H9 (cell line): Measurements from ENCODE around the gene ZKSCAN3. TPM values are rescaled to one million over a fixed set of nuclear protein-coding genes. Genes with fewer than 3 reads are reported as not detected.

Experiments used
- DNase-seq: peaks from one replicate; pipeline ENCODE4 v3.0.0-alpha.2; 2017
- H2AFZ ChIP-seq: one replicate; pipeline ENCODE4 v1.6.1; 2013; ENCODE audit warnings: mild to moderate bottlenecking, low read length, control low read depth, moderate library complexity
- H2AK5ac ChIP-seq: 2 replicates; pipeline ENCODE4 v1.6.1; 2013; ENCODE audit warnings: low read length, control low read depth, mixed read lengths; ENCODE audit not compliant: insufficient read length
- H2BK120ac ChIP-seq: one replicate; pipeline ENCODE4 v1.6.1; 2013; ENCODE audit warnings: low read depth, mild to moderate bottlenecking, low read length, control low read depth, inconsistent platforms; ENCODE audit not compliant: poor library complexity, severe bottlenecking
- H2BK12ac ChIP-seq: 2 replicates; pipeline ENCODE4 v1.6.1; 2013; ENCODE audit warnings: low read length, control low read depth, mixed read lengths, low read depth; ENCODE audit not compliant: insufficient read length
- H2BK15ac ChIP-seq: 2 replicates; pipeline ENCODE4 v1.6.1; 2013; ENCODE audit warnings: low read depth, low read length, control low read depth
- H2BK20ac ChIP-seq: one replicate; pipeline ENCODE4 v1.6.1; 2013; ENCODE audit warnings: low read depth, mild to moderate bottlenecking, low read length, control low read depth, inconsistent platforms; ENCODE audit not compliant: poor library complexity, severe bottlenecking
- H2BK5ac ChIP-seq: 2 replicates; pipeline ENCODE4 v1.6.1; 2013; ENCODE audit warnings: low read length, control low read depth, mixed read lengths; ENCODE audit not compliant: insufficient read length
- H3K14ac ChIP-seq: 2 replicates; pipeline ENCODE4 v1.6.1; 2013; ENCODE audit warnings: low read length, control low read depth; ENCODE audit not compliant: insufficient read depth
- H3K18ac ChIP-seq: 2 replicates; pipeline ENCODE4 v1.6.1; 2013; ENCODE audit warnings: low read depth, mild to moderate bottlenecking, mixed read lengths, low read length, control low read depth; ENCODE audit not compliant: insufficient read length
- H3K23ac ChIP-seq: 2 replicates; pipeline ENCODE4 v1.6.1; 2013; ENCODE audit warnings: low read length, control low read depth, mixed read lengths, low read depth; ENCODE audit not compliant: insufficient read length
- H3K23me2 ChIP-seq: 2 replicates; pipeline ENCODE4 v1.6.1; 2013; ENCODE audit warnings: low read depth, mild to moderate bottlenecking, mixed read lengths, low read length, control low read depth; ENCODE audit not compliant: insufficient read length, poor library complexity, severe bottlenecking
- H3K27ac ChIP-seq: 2 replicates; pipeline ENCODE4 v1.5.1; 2013; ENCODE audit warnings: low read length, control low read depth, mixed read lengths, low read depth; ENCODE audit not compliant: insufficient read length
- H3K27me3 ChIP-seq: 2 replicates; pipeline ENCODE4 v1.6.1; 2013; ENCODE audit warnings: low read length, control low read depth, inconsistent platforms; ENCODE audit not compliant: insufficient read depth
- H3K4ac ChIP-seq: 2 replicates; pipeline ENCODE4 v1.6.1; 2013; ENCODE audit warnings: low read depth, mild to moderate bottlenecking, control low read depth, inconsistent platforms, low read length, moderate library complexity
- H3K4me1 ChIP-seq: 2 replicates; pipeline ENCODE4 v1.6.1; 2013; ENCODE audit warnings: low read length, control low read depth, inconsistent platforms; ENCODE audit not compliant: insufficient read depth
- H3K4me2 ChIP-seq: 2 replicates; pipeline ENCODE4 v1.6.1; 2013; ENCODE audit warnings: low read length, control low read depth, mixed read lengths; ENCODE audit not compliant: insufficient read length, insufficient read depth
- H3K56ac ChIP-seq: 2 replicates; pipeline ENCODE4 v1.6.1; 2013; ENCODE audit warnings: low read depth, mild to moderate bottlenecking, mixed read lengths, low read length, control low read depth; ENCODE audit not compliant: insufficient read length
- H3K79me1 ChIP-seq: 2 replicates; pipeline ENCODE4 v1.6.1; 2013; ENCODE audit warnings: low read depth, mild to moderate bottlenecking, moderate library complexity, low read length, control low read depth, inconsistent platforms; ENCODE audit not compliant: insufficient read depth, poor library complexity, severe bottlenecking
- H3K79me2 ChIP-seq: 2 replicates; pipeline ENCODE4 v1.6.1; 2013; ENCODE audit warnings: low read length, control low read depth, inconsistent platforms; ENCODE audit not compliant: insufficient read depth
- H3K9ac ChIP-seq: 2 replicates; pipeline ENCODE4 v1.6.1; 2013; ENCODE audit warnings: low read length, control low read depth, mixed read lengths; ENCODE audit not compliant: insufficient read length; ENCODE audit errors: extremely low read depth
- H3K9me3 ChIP-seq: one replicate; pipeline ENCODE4 v1.6.1; 2013; ENCODE audit warnings: low read depth, low read length, inconsistent platforms; ENCODE audit not compliant: control insufficient read depth
- H3T11ph ChIP-seq: one replicate; pipeline ENCODE4 v1.6.1; 2013; ENCODE audit warnings: mild to moderate bottlenecking, low read length, control low read depth, inconsistent platforms
- H4K20me1 ChIP-seq: one replicate; pipeline ENCODE4 v1.6.1; 2013; ENCODE audit not compliant: control insufficient read depth, insufficient read length, insufficient read depth
- H4K5ac ChIP-seq: 2 replicates; pipeline ENCODE4 v1.6.1; 2013; ENCODE audit warnings: low read depth, mild to moderate bottlenecking, mixed read lengths, low read length, control low read depth; ENCODE audit not compliant: insufficient read length
- H4K8ac ChIP-seq: replicated peaks from 2 replicates; pipeline ENCODE4 v1.6.1; 2013; ENCODE audit warnings: low read length, control low read depth, mixed read lengths, low read depth; ENCODE audit not compliant: insufficient read length
- H4K91ac ChIP-seq: 2 replicates; pipeline ENCODE4 v1.6.1; 2013; ENCODE audit warnings: low read depth, mild to moderate bottlenecking, moderate library complexity, mixed read lengths, low read length, control low read depth; ENCODE audit not compliant: insufficient read length
- H3K27ac Mint-ChIP-seq, 3 experiments: 2 replicates in 2 of 3; 3 replicates in 1 of 3; pipeline ENCODE4 v1.8.0; 2020 to 2021; ENCODE audit warnings: mixed read lengths in 3 of 3, mild to moderate bottlenecking in 1 of 3, moderate library complexity in 1 of 3
- H3K27me3 Mint-ChIP-seq: 2 replicates; pipeline ENCODE4 v1.8.0; 2021; ENCODE audit warnings: low read depth, mild to moderate bottlenecking, moderate library complexity, mixed read lengths
- H3K36me3 Mint-ChIP-seq, 3 experiments: 2 replicates in 2 of 3; 3 replicates in 1 of 3; pipeline ENCODE4 v1.8.0; 2020 to 2021; ENCODE audit warnings: low read depth in 3 of 3, mixed read lengths in 3 of 3; ENCODE audit not compliant: insufficient read depth in 1 of 3
- H3K4me1 Mint-ChIP-seq, 2 experiments: 2 replicates each; pipeline ENCODE4 v1.8.0; 2020; ENCODE audit warnings: mixed read lengths in 2 of 2
- H3K4me3 Mint-ChIP-seq, 2 experiments: 2 replicates in 1 of 2; 3 replicates in 1 of 2; pipeline ENCODE4 v1.8.0; 2020 to 2021; ENCODE audit warnings: mild to moderate bottlenecking in 2 of 2, mixed read lengths in 2 of 2, moderate library complexity in 1 of 2
- H3K9me3 Mint-ChIP-seq, 2 experiments: 2 replicates in 1 of 2; 3 replicates in 1 of 2; pipeline ENCODE4 v1.8.0; 2020; ENCODE audit warnings: mild to moderate bottlenecking in 2 of 2, mixed read lengths in 2 of 2, moderate library complexity in 1 of 2
- WGBS: extraction: QIAGEN DNeasy Blood & Tissue Kit; methylation state at CpG from one replicate; pipeline ENCODE4 v1.1.7; 2013; ENCODE audit warnings: missing lambda C conversion rate, low lambda C conversion rate, mixed read lengths; ENCODE audit not compliant: insufficient read length; ENCODE audit errors: extremely low coverage; 5-methylcytosine and 5-hydroxymethylcytosine counted together
- total RNA-seq: library from RNA; stranded (reverse); gene quantifications from 2 replicates; pipeline ENCODE4 v1.2.1, GENCODE V29; 2021
- TF ChIP-seq, protein P1 (sequence below): fragments of 200-600 bp; sonication (generic); conservative IDR thresholded peaks from 3 replicates; pipeline ENCODE4 v1.8.0; 2021; ENCODE audit warnings: antibody characterized with exemption, mild to moderate bottlenecking

Gene ZKSCAN3
- total RNA-seq, 1 experiment from 2014 or later: 8.7 TPM

DNA sequence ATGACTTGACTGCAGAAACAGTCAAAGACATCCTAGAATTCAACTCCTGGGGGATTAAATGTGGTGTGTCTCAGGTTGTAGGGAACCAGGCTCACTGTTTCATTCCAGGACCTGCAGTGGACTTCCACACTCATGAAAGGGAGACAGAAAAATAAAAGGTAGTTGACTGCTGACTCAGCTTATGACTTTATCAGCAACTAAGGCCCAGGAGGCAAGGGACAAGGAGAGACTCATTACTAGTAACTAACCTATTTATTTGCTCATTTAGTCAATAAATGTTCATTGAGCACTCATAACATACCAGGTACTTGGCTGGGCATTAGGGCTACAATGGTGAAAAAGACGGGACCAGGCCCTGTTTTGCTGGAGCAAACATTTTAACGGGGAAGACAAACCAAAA, 16.7 kb upstream of the ZKSCAN3 start:
- H3K18ac ChIP-seq: no peak overlapping the region
- WGBS: no CpG with 5 or more reads among the region's 2 CpGs
- no peak for DNase-seq
- no peaks in the 10 kb centered on the region for H3K79me2 ChIP-seq
- no peak overlapping the region for H2AFZ ChIP-seq
- H2AK5ac ChIP-seq: no peak overlapping the region
- no peak overlapping the region for H2BK5ac ChIP-seq
- H2BK120ac ChIP-seq: no peak overlapping the region
- no peak overlapping the region for H3K14ac ChIP-seq
- no peak overlapping the region for H4K8ac ChIP-seq
- H3K23ac ChIP-seq: no peak overlapping the region
- Mint-ChIP-seq H3K4me1 (peaks cover 9 to 11% of the 10 kb centered on the region in 2 experiments; a peak in 3 of 4 replicates), H3K27me3 (no peaks in the 10 kb centered on the region), H3K27ac (no peak overlapping the region), H3K36me3 (peaks cover 9 to 14% (median 11%) of the 10 kb centered on the region in 3 experiments), H3K4me3 (no peak overlapping the region), H3K9me3 (peaks cover 6 to 15% of the 10 kb centered on the region in 2 experiments)
- no peak overlapping the region for H4K91ac ChIP-seq
- H3K23me2 ChIP-seq: peaks cover 14% of the 10 kb centered on the region
- H3K4me1 ChIP-seq: no peaks in the 10 kb centered on the region
- no peaks in the 10 kb centered on the region for H4K20me1 ChIP-seq
- H3K79me1 ChIP-seq: no peaks in the 10 kb centered on the region
- H3K9ac ChIP-seq: no peak overlapping the region
- no peak overlapping the region for H3K56ac ChIP-seq
- H4K5ac ChIP-seq: no peak overlapping the region
- H2BK15ac ChIP-seq: no peak overlapping the region
- no peak overlapping the region for H2BK20ac ChIP-seq
- no peaks in the 10 kb centered on the region for H3K27me3 ChIP-seq
- no peak overlapping the region for H3K27ac ChIP-seq
- H3T11ph ChIP-seq: no peak overlapping the region
- H2BK12ac ChIP-seq: no peak overlapping the region
- TF ChIP-seq, protein P1, sequence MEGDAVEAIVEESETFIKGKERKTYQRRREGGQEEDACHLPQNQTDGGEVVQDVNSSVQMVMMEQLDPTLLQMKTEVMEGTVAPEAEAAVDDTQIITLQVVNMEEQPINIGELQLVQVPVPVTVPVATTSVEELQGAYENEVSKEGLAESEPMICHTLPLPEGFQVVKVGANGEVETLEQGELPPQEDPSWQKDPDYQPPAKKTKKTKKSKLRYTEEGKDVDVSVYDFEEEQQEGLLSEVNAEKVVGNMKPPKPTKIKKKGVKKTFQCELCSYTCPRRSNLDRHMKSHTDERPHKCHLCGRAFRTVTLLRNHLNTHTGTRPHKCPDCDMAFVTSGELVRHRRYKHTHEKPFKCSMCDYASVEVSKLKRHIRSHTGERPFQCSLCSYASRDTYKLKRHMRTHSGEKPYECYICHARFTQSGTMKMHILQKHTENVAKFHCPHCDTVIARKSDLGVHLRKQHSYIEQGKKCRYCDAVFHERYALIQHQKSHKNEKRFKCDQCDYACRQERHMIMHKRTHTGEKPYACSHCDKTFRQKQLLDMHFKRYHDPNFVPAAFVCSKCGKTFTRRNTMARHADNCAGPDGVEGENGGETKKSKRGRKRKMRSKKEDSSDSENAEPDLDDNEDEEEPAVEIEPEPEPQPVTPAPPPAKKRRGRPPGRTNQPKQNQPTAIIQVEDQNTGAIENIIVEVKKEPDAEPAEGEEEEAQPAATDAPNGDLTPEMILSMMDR: no peak
- no peak overlapping the region for H3K4ac ChIP-seq
- no peak overlapping the region for H3K4me2 ChIP-seq
- H3K9me3 ChIP-seq: no peaks in the 10 kb centered on the region
